Measurements from ENCODE around the gene PLEKHM3.
"Not testable (repeated sequence)": the region's sequence is repeated elsewhere in the genome, so short reads cannot be mapped to it uniquely, and the experiment has no call there.

Gene PLEKHM3

GRCh38 chr2:208042450-208042849 is 17.1 kb upstream of the PLEKHM3 start:
- Mint-ChIP-seq H3K4me1 (peaks cover 5% of the 10 kb centered on the region), H3K9me3 (no peaks in the 10 kb centered on the region), H3K27ac (no peak overlapping the region), H3K4me3 (no peak overlapping the region), H3K27me3 (no peaks in the 10 kb centered on the region)
- no peak for ATAC-seq
- no peak for DNase-seq

DNA sequence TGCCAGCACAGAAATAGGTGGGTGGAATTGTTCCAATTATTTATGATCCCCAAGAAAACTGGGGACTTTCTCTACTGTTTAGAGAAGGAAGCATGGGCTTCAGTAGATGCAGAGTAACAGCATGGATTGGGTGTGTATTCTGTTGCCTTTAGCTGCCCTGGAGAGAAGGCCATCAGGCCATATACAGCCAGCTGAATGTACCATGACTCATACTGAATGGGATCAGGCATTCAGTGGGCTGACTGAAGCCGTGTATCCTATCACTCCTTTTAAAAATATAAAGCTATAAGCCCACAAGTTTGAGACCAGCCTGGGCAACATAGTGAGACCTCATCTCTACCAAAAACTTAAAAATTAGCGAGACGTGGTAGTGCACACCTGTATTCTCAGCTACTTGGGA is 16.7 kb upstream of the PLEKHM3 start:
- Mint-ChIP-seq H3K4me3 (no peak overlapping the region), H3K27me3 (no peaks in the 10 kb centered on the region), H3K27ac (no peak overlapping the region), H3K9me3 (no peaks in the 10 kb centered on the region), H3K4me1 (peaks cover 5% of the 10 kb centered on the region)
- no peak for ATAC-seq
- DNase-seq, result no peak

DNA sequence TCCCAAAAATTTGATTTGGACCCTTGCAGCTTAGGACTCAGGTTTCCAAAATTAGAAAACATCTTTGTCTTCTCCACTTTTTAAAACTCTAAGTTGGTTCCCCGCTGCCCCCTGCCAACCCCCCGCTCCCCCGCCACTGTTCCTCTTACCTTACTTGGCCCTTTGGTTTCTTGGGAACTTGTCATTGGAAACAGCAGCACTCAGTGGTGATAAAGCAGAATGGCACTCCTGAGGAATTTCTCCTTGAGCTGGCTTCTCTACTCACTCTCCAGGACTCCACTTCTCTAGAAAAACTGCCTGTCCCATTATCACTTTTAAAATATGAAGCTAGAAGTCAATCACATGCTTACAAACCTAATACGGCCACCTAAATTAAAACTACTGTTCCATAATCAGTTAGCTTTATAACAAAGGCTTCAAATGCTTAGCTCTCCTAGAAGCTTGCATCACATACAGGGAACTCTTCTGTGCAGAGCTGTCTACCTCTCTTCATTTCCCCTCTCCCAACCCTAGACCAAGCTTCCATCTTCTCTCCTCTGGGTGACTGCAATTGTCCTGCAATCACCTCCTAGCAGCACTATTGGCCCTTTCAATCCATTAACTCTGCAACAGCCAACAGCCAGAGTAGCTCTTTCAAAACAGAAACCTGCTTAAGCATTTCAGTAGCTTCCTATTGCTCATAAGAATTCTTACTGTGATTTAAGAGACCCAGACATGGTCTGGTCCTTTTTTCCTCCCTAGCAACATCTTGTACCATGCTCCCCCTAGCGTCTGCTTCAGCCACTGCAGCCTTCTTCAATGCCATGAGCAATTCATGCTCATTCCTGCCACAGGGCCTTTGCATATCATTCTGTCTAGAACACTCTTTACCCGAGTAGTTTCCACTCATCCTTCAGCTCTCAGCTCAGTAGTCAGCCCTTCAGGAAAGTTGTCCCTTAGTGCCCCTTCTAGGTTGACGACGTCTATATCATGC is 15.2 kb upstream of the PLEKHM3 start:
- H3K4me3 Mint-ChIP-seq, result no peak overlapping the region
- DNase-seq, result peak; percentile 68 to 76
- no peaks in the 10 kb centered on the region for H3K27me3 Mint-ChIP-seq
- no peaks in the 10 kb centered on the region for H3K9me3 Mint-ChIP-seq
- H3K4me1 Mint-ChIP-seq, result peaks cover 5% of the 10 kb centered on the region
- peak; percentile 85 for ATAC-seq
- H3K27ac Mint-ChIP-seq, result no peak overlapping the region

- DNase-seq, result no peak
- Mint-ChIP-seq H3K4me3 (no peak overlapping the region), H3K9me3 (no peaks in the 10 kb centered on the region), H3K27me3 (no peaks in the 10 kb centered on the region), H3K4me1 (peaks cover 5% of the 10 kb centered on the region), H3K27ac (no peak overlapping the region)
- no peak for ATAC-seq
Observed at GRCh38 chr2:208039376-208040110, 14.2 kb upstream of the PLEKHM3 start.

- ATAC-seq (no peak), DNase-seq (no peak)
- H3K27me3 Mint-ChIP-seq, result no peaks in the 10 kb centered on the region
- H3K9me3 Mint-ChIP-seq, result no peaks in the 10 kb centered on the region
- no peak overlapping the region for H3K4me3 Mint-ChIP-seq
- H3K27ac Mint-ChIP-seq, result no peak overlapping the region
- peaks cover 11% of the 10 kb centered on the region for H3K4me1 Mint-ChIP-seq
Observed at GRCh38 chr2:208037564-208038487, 12.5 kb upstream of the PLEKHM3 start.

DNA sequence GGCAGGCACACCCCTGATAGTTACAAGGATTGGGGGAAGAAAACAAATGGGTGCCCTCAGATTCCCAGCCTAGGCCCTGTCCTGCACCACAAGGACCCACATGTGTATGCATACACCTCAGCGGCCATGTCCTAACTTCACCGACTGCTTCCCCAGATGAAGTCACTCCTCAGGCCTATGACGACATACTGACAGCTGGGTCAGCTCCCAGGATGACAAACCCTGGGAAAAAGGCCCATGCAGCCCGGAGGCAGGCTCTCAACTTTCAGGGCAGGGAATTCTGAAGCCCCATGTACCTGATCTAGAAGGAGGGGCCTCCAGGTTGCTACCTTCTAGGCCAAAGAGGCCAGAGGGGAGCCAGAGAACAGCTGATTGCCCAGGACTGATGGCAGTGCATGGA is 11.0 kb upstream of the PLEKHM3 start:
- Mint-ChIP-seq H3K4me1 (peaks cover 11% of the 10 kb centered on the region), H3K27me3 (no peaks in the 10 kb centered on the region), H3K9me3 (no peaks in the 10 kb centered on the region), H3K27ac (no peak overlapping the region), H3K4me3 (no peak overlapping the region)
- no peak for DNase-seq
- no peak for ATAC-seq

- Mint-ChIP-seq H3K4me3 (no peak overlapping the region), H3K27ac (no peak overlapping the region), H3K4me1 (peaks cover 6% of the 10 kb centered on the region), H3K9me3 (no peaks in the 10 kb centered on the region), H3K27me3 (no peaks in the 10 kb centered on the region)
- DNase-seq, result no peak
- ATAC-seq, result no peak
Observed at GRCh38 chr2:208034503-208035140, 9.3 kb upstream of the PLEKHM3 start.

GRCh38 chr2:208033701-208034502 is 8.6 kb upstream of the PLEKHM3 start:
- no peak overlapping the region for H3K4me3 Mint-ChIP-seq
- no peaks in the 10 kb centered on the region for H3K27me3 Mint-ChIP-seq
- H3K4me1 Mint-ChIP-seq, result peaks cover 6% of the 10 kb centered on the region
- H3K9me3 Mint-ChIP-seq, result no peaks in the 10 kb centered on the region
- peak overlapping the region in 1 of 2 donors; percentile 31 for H3K27ac Mint-ChIP-seq
- ATAC-seq (peak; percentile 91), DNase-seq (peak; percentile 23 to 48)

GRCh38 chr2:208031608-208032019 is 6.3 kb upstream of the PLEKHM3 start:
- ATAC-seq, result no peak
- no peak overlapping the region for H3K4me3 Mint-ChIP-seq
- peaks cover 9% of the 10 kb centered on the region for H3K4me1 Mint-ChIP-seq
- DNase-seq, result no peak
- H3K27me3 Mint-ChIP-seq, result no peaks in the 10 kb centered on the region
- H3K27ac Mint-ChIP-seq, result no peak overlapping the region
- H3K9me3 Mint-ChIP-seq, result no peaks in the 10 kb centered on the region

DNA sequence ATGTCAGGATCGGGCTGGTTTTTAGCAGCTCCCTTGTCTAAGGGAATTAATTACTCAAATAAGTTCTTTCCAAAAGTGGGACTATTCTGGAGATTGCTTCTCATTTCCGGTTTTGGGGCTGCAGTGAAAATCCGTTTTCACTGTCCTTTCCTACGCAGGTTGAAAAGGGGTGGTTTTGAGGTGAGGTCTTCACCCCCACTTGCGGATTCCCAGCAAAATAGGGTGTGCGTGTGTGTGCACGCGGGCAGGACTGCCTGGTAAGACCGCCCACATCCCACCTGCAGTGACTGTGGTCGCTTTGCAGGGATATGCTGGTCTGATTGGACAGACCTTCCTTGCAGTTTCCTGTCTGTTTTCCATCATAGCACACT is 472 bp upstream of the PLEKHM3 start:
- DNase-seq, result peak in 1 of 2 donors; percentile 65

GRCh38 chr2:208024091-208024490 is 1.2 kb downstream of the PLEKHM3 start:
- no peak for ATAC-seq
- peak overlapping the region in 1 of 2 donors; percentile 22 for H3K4me3 Mint-ChIP-seq
- no peak for DNase-seq
- peaks cover 0 to 5% of the 10 kb centered on the region in 2 donors for H3K9me3 Mint-ChIP-seq
- H3K27ac Mint-ChIP-seq, result no peak overlapping the region
- no peaks in the 10 kb centered on the region for H3K27me3 Mint-ChIP-seq
- H3K4me1 Mint-ChIP-seq, result peaks cover 42% of the 10 kb centered on the region

More for the DNA sequence above, 472 bp upstream of the PLEKHM3 start:
- ATAC-seq, result peak; percentile 70
- H3K4me1 Mint-ChIP-seq, result peaks cover 33% of the 10 kb centered on the region
- peak overlapping the region; percentile 85 to 94 for H3K4me3 Mint-ChIP-seq
- no peaks in the 10 kb centered on the region for H3K27me3 Mint-ChIP-seq
- peaks cover 0 to 5% of the 10 kb centered on the region in 2 donors for H3K9me3 Mint-ChIP-seq
- peak overlapping the region; percentile 77 to 91 for H3K27ac Mint-ChIP-seq

GRCh38 chr2:208020253-208020652 is 5.1 kb downstream of the PLEKHM3 start:
- H3K4me3 Mint-ChIP-seq, result no peak overlapping the region
- H3K9me3 Mint-ChIP-seq, result no peaks in the 10 kb centered on the region
- H3K27ac Mint-ChIP-seq, result no peak overlapping the region
- H3K27me3 Mint-ChIP-seq, result no peaks in the 10 kb centered on the region
- peaks cover 58% of the 10 kb centered on the region for H3K4me1 Mint-ChIP-seq
- ATAC-seq (no peak), DNase-seq (no peak)

- Mint-ChIP-seq H3K27ac (peak overlapping the region in 1 of 2 donors; percentile 3), H3K4me1 (peaks cover 66% of the 10 kb centered on the region), H3K4me3 (peak overlapping the region; percentile 55 to 68)
- not testable (repeated sequence) for ATAC-seq, H3K27me3 Mint-ChIP-seq, DNase-seq, H3K9me3 Mint-ChIP-seq
Observed at GRCh38 chr2:208018124-208018712, 7.1 kb downstream of the PLEKHM3 start.

DNA sequence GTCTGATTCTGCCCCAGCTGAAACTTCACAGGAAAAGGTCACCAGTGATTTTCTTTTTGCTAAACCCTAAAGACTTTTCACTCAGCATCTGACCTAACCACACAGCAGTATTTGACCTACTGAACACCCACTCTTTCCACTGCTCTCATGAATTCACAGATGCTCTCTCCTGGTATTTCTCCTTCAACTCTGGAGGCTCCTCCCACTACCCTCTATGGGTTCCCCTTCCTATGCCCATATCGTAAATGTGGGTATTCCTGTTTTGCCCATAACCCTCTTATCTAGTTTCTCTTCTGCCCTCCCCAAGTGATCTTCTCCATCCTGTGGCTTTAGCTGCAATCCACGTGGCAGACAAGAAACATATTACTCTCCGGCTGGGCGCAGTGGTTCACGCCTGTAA is 7.6 kb downstream of the PLEKHM3 start:
- ATAC-seq, result peak; percentile 75
- DNase-seq, result peak in 1 of 2 donors; percentile 12
- H3K4me3 Mint-ChIP-seq, result peak overlapping the region; percentile 55 to 68
- no peaks in the 10 kb centered on the region for H3K27me3 Mint-ChIP-seq
- peaks cover 66% of the 10 kb centered on the region for H3K4me1 Mint-ChIP-seq
- no peaks in the 10 kb centered on the region for H3K9me3 Mint-ChIP-seq
- H3K27ac Mint-ChIP-seq, result peak overlapping the region in 1 of 2 donors; percentile 3
